ENCODE measurements around the gene UQCRQ.

The UQCRQ gene

DNA sequence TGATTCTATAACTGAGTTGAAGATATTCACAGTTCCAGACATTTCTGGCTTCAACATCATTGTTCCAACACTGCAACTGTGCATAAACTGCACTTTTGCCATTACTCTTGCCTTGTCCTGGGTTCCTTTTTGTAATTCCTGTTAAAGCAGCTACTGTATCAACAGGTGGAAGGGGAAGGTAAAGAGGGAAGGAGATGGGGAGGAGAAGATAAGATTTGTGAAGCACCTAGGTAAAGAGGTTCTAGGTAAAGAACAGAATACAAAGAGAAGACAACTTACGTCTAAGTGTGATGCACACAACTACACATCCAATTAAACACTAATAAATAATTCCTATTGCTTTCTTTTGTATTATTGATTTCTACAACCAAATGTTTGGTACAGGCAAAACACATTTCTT lies 43.3 kb downstream of the UQCRQ start:
- no peak for DNase-seq (ENCODE audit: low read depth in 3 of 3, low spot score in 1 of 3)

DNA sequence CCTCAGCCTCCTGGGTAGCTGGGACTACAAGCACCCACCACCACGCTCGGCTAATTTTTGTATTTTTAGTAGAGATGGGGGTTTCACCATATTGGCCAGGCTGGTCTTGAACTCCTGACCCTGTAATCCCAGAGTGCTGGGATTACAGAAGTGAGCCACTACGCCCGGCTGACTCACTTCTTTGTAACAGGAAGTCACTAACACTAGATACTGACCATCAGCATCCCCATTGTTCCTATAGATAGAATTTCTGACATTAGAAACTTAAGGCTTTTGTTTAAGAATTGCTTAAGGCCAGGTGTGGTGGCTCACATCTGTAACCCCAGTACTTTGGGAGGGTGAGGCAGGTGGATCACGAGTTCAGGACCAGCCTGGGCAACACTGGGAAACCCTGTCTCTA lies 49.2 kb downstream of the UQCRQ start:
- no peak for DNase-seq (ENCODE audit: low read depth in 3 of 3, low spot score in 1 of 3)

DNA sequence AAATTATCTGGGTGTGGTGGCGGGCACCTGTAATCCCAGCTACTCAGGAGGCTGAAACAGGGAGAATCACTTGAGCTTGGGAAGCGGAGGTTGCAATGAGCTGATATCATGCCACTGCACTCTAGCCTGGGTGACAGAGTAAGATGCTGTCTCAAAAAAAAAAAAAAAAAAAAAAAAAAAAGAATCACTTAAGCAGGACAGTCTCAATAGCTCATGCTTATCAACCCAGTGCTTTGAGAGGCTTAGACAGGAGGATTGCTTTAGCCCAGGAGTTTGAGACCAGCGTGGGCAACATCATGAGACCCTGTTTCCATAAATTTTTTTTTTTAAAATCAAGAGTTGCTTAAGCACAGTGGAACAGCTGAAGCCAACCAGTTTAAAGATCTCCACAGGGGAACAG lies 49.6 kb downstream of the UQCRQ start:
- no peak for DNase-seq (ENCODE audit: low read depth in 3 of 3, low spot score in 1 of 3)
